Erythroblast (primary cell): ENCODE measurements around the gene ATP2A2.

Experiments
- GATA1 ChIP-seq: IDR thresholded peaks from 2 replicates; pipeline ENCODE4 v1.6.1; 2011; ENCODE audit warnings: low read depth, mild to moderate bottlenecking, control low read depth, low read length, moderate library complexity
- POLR2A ChIP-seq: IDR thresholded peaks from 2 replicates; pipeline ENCODE4 v1.6.1; 2011; ENCODE audit warnings: mild to moderate bottlenecking, low read length

DNA sequence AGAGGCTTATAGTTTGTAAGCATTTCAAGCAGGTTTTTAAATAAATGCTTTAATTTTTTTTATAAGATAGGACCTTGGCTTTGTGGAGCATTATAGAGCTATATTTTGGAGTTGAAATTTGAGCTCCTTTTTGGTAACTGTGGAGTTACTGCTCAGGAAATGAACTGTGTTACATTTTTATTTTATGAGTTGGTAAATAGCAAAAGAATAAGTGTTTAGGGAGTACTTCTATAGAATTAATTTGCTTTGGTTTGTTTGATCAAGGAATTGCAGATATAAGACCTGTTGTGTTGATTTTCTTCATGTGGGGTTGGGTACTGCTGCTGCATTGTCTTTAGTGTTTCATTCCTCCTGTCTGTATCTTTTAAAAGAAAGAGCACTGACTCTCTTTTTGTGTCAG, 3.5 kb downstream of the ATP2A2 start:
- no peak for TF ChIP-seq POLR2A
- TF ChIP-seq GATA1, result no peak
